22Rv1 (cell line): ENCODE data around the gene LGALS13.

Experiments
- ZFX ChIP-seq: fragments of 450-650 bp; IDR thresholded peaks from 2 replicates; pipeline ENCODE4 v1.6.1; 2017; ENCODE audit warnings: antibody characterized with exemption, borderline replicate concordance
- TF ChIP-seq, protein P1 (sequence below): fragments of 450-650 bp; IDR thresholded peaks from 2 replicates; pipeline ENCODE4 v1.5.1; 2017; ENCODE audit warnings: mild to moderate bottlenecking

DNA sequence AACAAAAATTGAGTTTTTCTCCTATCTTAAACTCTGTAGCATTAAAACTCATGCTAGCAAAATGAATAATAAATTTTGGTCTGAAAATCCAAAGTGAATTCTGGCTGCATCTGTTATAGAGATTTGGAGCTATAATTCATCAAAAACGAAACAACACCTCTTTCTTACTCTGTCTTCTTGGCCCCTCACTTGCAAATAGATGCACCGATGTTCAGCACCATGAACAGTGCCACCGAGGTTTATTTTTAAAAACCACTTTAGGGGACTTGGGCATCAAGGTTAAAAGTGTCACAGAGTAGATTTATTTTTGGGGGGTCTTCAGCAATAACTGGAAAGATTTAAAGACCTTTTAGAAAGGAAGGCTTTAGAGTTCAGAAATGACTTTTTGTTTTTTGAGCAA, 36.3 kb upstream of the LGALS13 start:
- TF ChIP-seq, protein P1, sequence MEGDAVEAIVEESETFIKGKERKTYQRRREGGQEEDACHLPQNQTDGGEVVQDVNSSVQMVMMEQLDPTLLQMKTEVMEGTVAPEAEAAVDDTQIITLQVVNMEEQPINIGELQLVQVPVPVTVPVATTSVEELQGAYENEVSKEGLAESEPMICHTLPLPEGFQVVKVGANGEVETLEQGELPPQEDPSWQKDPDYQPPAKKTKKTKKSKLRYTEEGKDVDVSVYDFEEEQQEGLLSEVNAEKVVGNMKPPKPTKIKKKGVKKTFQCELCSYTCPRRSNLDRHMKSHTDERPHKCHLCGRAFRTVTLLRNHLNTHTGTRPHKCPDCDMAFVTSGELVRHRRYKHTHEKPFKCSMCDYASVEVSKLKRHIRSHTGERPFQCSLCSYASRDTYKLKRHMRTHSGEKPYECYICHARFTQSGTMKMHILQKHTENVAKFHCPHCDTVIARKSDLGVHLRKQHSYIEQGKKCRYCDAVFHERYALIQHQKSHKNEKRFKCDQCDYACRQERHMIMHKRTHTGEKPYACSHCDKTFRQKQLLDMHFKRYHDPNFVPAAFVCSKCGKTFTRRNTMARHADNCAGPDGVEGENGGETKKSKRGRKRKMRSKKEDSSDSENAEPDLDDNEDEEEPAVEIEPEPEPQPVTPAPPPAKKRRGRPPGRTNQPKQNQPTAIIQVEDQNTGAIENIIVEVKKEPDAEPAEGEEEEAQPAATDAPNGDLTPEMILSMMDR = no peak
- TF ChIP-seq ZFX = no peak
